SHP77 (cell line): ENCODE results near the gene COL20A1.
"Not testable (repeated sequence)": the region's sequence is repeated elsewhere in the genome, so short reads cannot be mapped to it uniquely, and the experiment has no call there.

Experiments used
- DNase-seq, 2 experiments: peaks; one replicate each; lab custom pipeline; 2025; lab: John Stamatoyannopoulos, UW

COL20A1 gene

GRCh38 chr20:63376283-63377250 lies 83.6 kb downstream of the COL20A1 start:
- DNase-seq, result no peak

- no peak for DNase-seq
These were observed 84.4 kb downstream of the COL20A1 start for GRCh38 chr20:63377256-63377941.

GRCh38 chr20:63377951-63378381 lies 85.0 kb downstream of the COL20A1 start:
- DNase-seq, result no peak

DNA sequence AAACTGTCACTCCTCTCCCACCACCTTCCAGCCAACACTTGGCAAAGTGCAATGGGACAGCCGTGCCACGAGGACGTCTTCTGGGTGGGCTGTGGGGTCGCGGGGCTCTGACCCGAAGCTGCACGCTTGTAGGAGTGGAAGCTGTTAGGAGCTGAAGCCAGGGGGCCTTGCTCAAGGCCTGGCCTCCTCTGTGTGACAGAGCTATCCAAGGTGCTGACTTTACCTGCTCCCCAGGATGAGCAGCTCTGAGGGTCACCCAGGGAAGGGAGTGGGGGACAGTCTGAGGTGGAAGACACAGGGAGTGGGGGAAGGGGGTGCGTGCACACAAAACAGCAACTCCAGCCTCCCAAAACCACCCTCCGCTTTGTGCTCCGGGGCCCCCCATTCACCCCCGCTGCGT lies 85.6 kb downstream of the COL20A1 start:
- DNase-seq, result no peak

GRCh38 chr20:63379296-63379695 lies 86.3 kb downstream of the COL20A1 start:
- DNase-seq, result no peak

DNA sequence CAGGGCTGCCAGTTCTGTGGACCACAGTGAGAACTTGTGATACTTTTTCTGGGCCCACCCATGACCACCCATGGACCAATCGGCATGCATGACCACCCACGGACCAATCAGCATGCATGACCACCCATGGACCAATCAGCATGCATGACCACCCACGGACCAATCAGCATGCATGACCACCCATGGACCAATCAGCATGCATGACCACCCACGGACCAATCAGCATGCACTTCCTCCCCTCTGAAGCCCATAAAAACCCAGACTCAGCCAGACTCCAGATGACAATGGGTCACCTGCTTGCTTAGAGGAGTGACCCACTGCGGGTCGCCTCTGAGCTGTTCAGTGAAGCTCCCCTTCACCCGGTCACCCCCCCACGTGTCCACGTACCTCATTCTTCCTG lies 86.9 kb downstream of the COL20A1 start:
- DNase-seq, result not testable (repeated sequence)

DNA sequence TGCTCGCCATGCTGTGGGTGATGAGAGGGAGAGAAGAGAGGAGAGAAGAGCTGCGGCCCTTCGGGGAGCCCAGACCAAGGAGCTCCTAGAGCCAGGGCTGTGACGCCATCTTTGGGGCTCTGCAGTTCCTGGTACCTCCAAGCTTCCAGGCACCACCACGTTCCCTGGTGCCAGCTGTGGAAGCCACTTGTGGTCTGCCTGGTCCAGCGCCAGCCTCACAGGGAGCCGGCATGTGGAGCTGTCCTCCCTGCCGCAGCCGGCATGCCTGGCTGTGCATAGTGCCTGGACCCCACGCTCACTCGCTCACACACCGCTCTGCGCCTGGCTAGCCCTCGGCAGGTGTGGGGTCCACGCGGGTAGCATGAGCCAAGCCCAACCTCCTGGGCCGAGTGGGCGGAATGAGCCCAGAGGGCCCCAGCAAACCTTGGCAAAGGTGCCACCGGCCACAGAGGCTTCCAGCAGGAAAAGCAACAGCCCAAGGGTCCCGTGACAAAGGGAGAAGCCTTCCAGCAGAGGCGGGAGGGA lies 87.4 kb downstream of the COL20A1 start:
- no peak for DNase-seq

DNA sequence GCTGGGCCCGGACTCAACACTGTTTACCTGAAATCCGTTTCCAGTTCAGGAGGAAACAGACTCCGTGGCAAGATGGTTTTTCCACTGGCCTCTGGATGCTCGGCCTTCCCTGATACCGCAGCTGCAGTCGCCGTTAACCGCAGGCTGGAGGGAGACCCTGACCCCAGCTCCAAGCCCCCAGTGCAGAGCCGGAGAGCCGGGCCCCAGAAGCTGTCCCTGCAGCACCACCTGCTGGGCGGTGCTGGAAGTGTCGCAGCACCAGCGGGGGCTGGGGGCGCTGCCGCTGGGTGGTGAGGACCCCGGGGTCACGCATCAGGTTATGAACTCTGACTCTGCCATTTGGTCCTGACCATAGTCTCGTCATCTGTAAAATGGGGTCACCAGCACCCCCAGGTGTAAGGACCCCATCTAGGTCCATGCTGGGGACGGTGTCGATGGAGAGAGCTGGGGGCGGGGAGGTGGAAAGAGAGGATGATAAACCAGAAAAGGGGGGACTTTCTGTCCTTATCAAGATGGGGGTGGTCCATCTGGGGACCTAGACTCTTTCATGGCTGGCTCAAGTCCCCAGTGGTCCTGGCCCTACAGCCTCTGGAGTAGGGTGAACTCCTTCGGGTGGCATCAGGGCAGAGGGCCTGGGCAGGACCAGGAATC lies 88.9 kb downstream of the COL20A1 start:
- no peak for DNase-seq

DNA sequence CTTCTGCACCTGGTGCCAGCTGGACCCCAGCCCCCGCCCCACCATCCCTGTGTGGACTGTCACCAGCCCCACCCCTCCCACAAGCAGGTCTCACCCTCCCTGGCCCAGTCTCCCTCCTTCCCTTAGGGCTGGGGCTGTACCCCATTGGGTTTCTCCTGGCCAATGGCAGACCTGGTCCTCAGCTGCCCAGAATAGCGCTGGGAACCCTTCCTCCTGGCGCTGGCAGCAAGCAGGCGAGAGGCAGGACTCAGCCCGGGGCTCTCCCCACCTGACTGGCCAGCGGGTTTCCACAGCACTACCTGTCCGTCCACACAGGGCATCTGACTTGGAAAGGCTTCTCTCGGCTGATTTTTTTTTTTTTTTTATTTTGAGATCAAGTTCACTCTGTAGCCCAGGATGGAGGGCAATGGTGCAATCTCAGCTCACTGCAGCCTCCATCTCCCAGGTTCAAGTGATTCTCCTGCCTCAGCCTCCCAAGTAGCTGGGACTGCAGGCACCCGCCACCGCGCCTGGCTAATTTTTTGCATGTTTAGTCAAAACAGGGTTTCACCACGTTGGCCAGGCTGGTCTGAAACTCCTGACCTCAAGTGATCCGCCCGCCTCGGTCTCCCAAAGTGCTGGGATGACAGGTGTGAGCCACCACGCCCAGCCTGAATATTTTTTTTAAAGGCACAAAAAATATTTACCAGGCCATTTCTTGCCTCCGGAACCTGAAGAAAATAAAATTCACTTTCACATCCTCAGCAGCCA lies 89.7 kb downstream of the COL20A1 start:
- DNase-seq, result no peak

- no peak for DNase-seq
These were observed 90.6 kb downstream of the COL20A1 start for GRCh38 chr20:63383556-63383955.

DNA sequence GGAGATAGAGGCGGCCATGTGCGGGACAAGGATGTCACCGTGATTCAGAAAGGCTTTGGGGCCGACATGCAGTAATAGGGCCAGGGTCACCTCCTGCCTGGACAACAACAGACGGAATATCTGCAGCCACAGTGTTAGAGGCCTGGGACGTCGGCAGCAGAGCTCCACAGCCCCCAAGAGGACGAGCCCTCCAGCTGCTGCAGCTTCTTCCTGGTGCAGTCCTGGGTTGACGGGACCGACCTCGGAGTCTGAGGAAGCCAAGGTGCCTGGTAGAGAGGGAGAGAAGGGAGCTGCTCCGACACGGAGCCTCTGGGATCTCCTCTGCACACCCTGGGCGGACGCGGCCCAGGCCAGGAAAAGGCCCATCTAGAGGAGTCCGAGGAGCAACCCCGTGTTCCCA lies 91.3 kb downstream of the COL20A1 start:
- DNase-seq, result no peak
